Ovary (tissue), 9 donors: ENCODE measurements around the gene PHACTR3. TPM values are rescaled to one million over a fixed set of nuclear protein-coding genes. Genes with fewer than 3 reads are reported as not detected.
"Not testable (repeated sequence)": the region's sequence is repeated elsewhere in the genome, so short reads cannot be mapped to it uniquely, and the experiment has no call there.

Source experiments
- DNase-seq, 5 donors: peaks; one replicate each; pipeline ENCODE4 v3.0.0-alpha.2; 2019 to 2020
- H3K27ac ChIP-seq, 2 donors: fragments of 200-600 bp; one replicate each; pipeline versions ENCODE4 v1.5.1 to v1.8.0; 2019 to 2022
- H3K27me3 ChIP-seq: fragments of 200-600 bp; one replicate; pipeline ENCODE4 v1.8.0; 2022
- H3K36me3 ChIP-seq: fragments of 200-600 bp; sonication (generic); one replicate; pipeline ENCODE4 v1.5.1; 2019
- H3K4me1 ChIP-seq: one replicate; pipeline ENCODE4 v1.8.1; 2013; ENCODE audit warnings: mild to moderate bottlenecking, moderate library complexity; ENCODE audit not compliant: insufficient read depth
- H3K4me3 ChIP-seq: fragments of 200-600 bp; sonication (generic); one replicate; pipeline ENCODE4 v1.5.1; 2017
- H3K9me3 ChIP-seq, 2 donors: fragments of 200-600 bp in 1 of 2; sonication (generic) in 1 of 2; one replicate each; pipeline versions ENCODE4 v1.5.1 to v1.8.1; 2013 to 2019; ENCODE audit warnings: mild to moderate bottlenecking in 1 of 2, moderate library complexity in 1 of 2
- CTCF ChIP-seq, 3 donors: fragments of 450-650 bp in 2 of 3; fragments of 200-600 bp in 1 of 3; IDR thresholded peaks; one replicate each; pipeline versions ENCODE4 v1.5.1 to v1.8.0; 2016 to 2022; ENCODE audit warnings: antibody characterized with exemption in 3 of 3, mild to moderate bottlenecking in 1 of 3
- EP300 ChIP-seq: sonication (generic); formaldehyde crosslinking; IDR thresholded peaks from one replicate; pipeline ENCODE4 v1.6.1; 2017; ENCODE audit warnings: antibody characterized with exemption
- POLR2A ChIP-seq: fragments of 450-650 bp; IDR thresholded peaks from one replicate; pipeline ENCODE4 v1.6.1; 2017; ENCODE audit warnings: antibody characterized with exemption, mild to moderate bottlenecking, moderate library complexity
- WGBS, 3 donors: extraction: QIAGEN DNeasy Blood & Tissue Kit in 1 of 3; methylation state at CpG; one replicate each; pipeline versions ENCODE4 v1.1.5 to v1.1.7; 2013 to 2017; 5-methylcytosine and 5-hydroxymethylcytosine counted together
- intact Hi-C, 4 donors: fragments of 100-400 bp; cut with DNase I; formaldehyde crosslinking; loops; one replicate each; pipeline versions ENCODE4 v1.11.0 to v1.15.1; 2022 to 2023
- polyA plus RNA-seq, 2 donors: library from polyadenylated mRNA; stranded (reverse); fragments of 200-250 nt in 1 of 2; fragments of 350-450 nt in 1 of 2; fragmentation: Illumina TruSeq in 1 of 2; extraction: RNeasy Lipid Tissue Mini Kit (QIAGEN cat#74804) in 1 of 2; gene quantifications; one replicate each; pipeline ENCODE4 v1.2.3, GENCODE V29; 2013 to 2014
- total RNA-seq, 7 donors: library from RNA; depleted of rRNA in 2 of 7; stranded (reverse); fragments of >200 nt in 2 of 7; fragmentation: NEBNext Ultra II Directional in 3 of 7; extraction: Animal tissue kit (Norgen Biotek cat#: 25700) in 3 of 7; gene quantifications; one replicate each; pipeline versions ENCODE4 v1.1.0 to v1.2.4, GENCODE V29; 2016 to 2023
- donor health status: DM: no; HTN: no; CAD: no; lungs with moderate emphysema.
- donor health status: DM: no; HTN: no; CAD: no.
- donor health status: Bipolar disorder and iron deficiency.
- donor health status: DM: yes; HTN: yes; CAD: no.
- donor health status: DM: no; HTN: no; CAD: no.
- donor health status: DM: yes; HTN: yes; CAD: no.

The PHACTR3 gene
- total and polyA plus RNA-seq, 9 donors: 5.7 to 19.0 (median 9.1) TPM

GRCh38 chr20:59848182-59848581 lies 243.8 kb downstream of the PHACTR3 start:
- intact Hi-C loops: loop anchor here in 1 of 4 donors (10.0 kb wide), 1 partner anchor 273 kb away; no protein-coding TSS in a partner anchor
- Histone ChIP-seq H3K27ac (no peak overlapping the region), H3K4me1 (no peaks in the 10 kb centered on the region), H3K27me3 (no peaks in the 10 kb centered on the region), H3K4me3 (no peak overlapping the region), H3K9me3 (no peaks in the 10 kb centered on the region), H3K36me3 (no peaks in the 10 kb centered on the region)
- DNase-seq: no peak
- TF ChIP-seq EP300: no peak
- no peak for TF ChIP-seq POLR2A
- TF ChIP-seq CTCF (IDR thresholded peaks at IDR 0.05): no peak
- 80 to 83% (median 82%) methylated on average over 2 of the region's 2 CpGs for WGBS, 3 donors

- no peaks in the 10 kb centered on the region for H3K36me3 ChIP-seq
- H3K27ac ChIP-seq: no peak overlapping the region
- no peaks in the 10 kb centered on the region for H3K9me3 ChIP-seq
- intact Hi-C loops: no loop called here
- no peak overlapping the region for H3K4me3 ChIP-seq
- H3K27me3 ChIP-seq: no peaks in the 10 kb centered on the region
- H3K4me1 ChIP-seq: no peaks in the 10 kb centered on the region
- WGBS, 3 donors: 65 to 66% (median 65%) methylated on average over 7 of the region's 7 CpGs
- no peak for DNase-seq
- TF ChIP-seq EP300 (no peak), CTCF (IDR thresholded peaks at IDR 0.05) (peak; percentile 52 to 58 (median 57))
Measured at GRCh38 chr20:59850018-59850641, 245.8 kb downstream of the PHACTR3 start.

- intact Hi-C loops, DNase-seq: not testable (repeated sequence)
- WGBS, 3 donors: 100% methylated on average over 1 of the region's 1 CpG
Measured at GRCh38 chr20:59856526-59856925, 252.2 kb downstream of the PHACTR3 start.

GRCh38 chr20:59856941-59857340 lies 252.6 kb downstream of the PHACTR3 start:
- H3K27ac ChIP-seq, H3K4me1 ChIP-seq, H3K27me3 ChIP-seq, H3K4me3 ChIP-seq, H3K36me3 ChIP-seq, DNase-seq, H3K9me3 ChIP-seq, intact Hi-C loops: not testable (repeated sequence)
- 91 to 95% (median 94%) methylated on average over 5 of the region's 5 CpGs for WGBS, 3 donors

More at GRCh38 chr20:59856526-59856925, 252.2 kb downstream of the PHACTR3 start:
- H3K27me3 ChIP-seq, H3K4me1 ChIP-seq, H3K36me3 ChIP-seq, H3K9me3 ChIP-seq, H3K4me3 ChIP-seq, H3K27ac ChIP-seq: not testable (repeated sequence)

GRCh38 chr20:59857966-59858365 lies 253.6 kb downstream of the PHACTR3 start:
- H3K9me3 ChIP-seq: no peaks in the 10 kb centered on the region
- intact Hi-C loops: no loop called here
- no peak for DNase-seq
- 92 to 96% (median 94%) methylated on average over 2 of the region's 2 CpGs for WGBS, 3 donors
- no peaks in the 10 kb centered on the region for H3K36me3 ChIP-seq
- H3K4me3 ChIP-seq: no peak overlapping the region
- TF ChIP-seq EP300: no peak
- TF ChIP-seq CTCF (IDR thresholded peaks at IDR 0.05): no peak
- TF ChIP-seq POLR2A: no peak
- no peaks in the 10 kb centered on the region for H3K27me3 ChIP-seq
- H3K4me1 ChIP-seq: no peaks in the 10 kb centered on the region
- no peak overlapping the region for H3K27ac ChIP-seq
